A549 (cell line): Measurements from ENCODE around the gene FOXI2. TPM values are rescaled to one million over a fixed set of nuclear protein-coding genes. Genes with fewer than 3 reads are reported as not detected.
A peak's percentile ranks its signal among the peaks of the same experiment; 100 is the strongest.

Source experiments
- ATAC-seq, 2 experiments: fragments of 200-7000 bp in 1 of 2; fragments of >200 bp in 1 of 2; cut with Nextera tagmentation in 1 of 2; cut with Tn5 transposase in 1 of 2; 3 replicates each; pipeline versions ENCODE4 v1.8.0 to v1.9.1; 2018 to 2020; ENCODE audit warnings: mild to moderate bottlenecking in 1 of 2, moderate library complexity in 1 of 2
- CTCF ChIA-PET: fragments of 300-600 bp; sonication (Branson Sonifier 250); formaldehyde crosslinking; extraction: SDS; loops from one replicate; lab custom pipeline; 2021; ENCODE audit warnings: antibody characterized with exemption, inconsistent platforms; lab: Yijun Ruan, JAX
- POLR2A ChIA-PET: fragments of 350-600 bp; formaldehyde crosslinking; extraction: SDS; loops from one replicate; lab custom pipeline; 2021; ENCODE audit warnings: antibody characterized with exemption, inconsistent platforms; lab: Yijun Ruan, JAX
- DNase-seq, 2 experiments: peaks; one replicate each; pipeline versions ENCODE4 v3.0.0 to v3.0.0-alpha.2; 2011 to 2016; ENCODE audit warnings: low read depth in 1 of 2, low spot score in 1 of 2
- FAIRE-seq: peaks from 2 replicates; lab custom pipeline; 2011; peaks lifted over from hg19 to GRCh38; lab: Jason Lieb, UNC
- H3K27ac ChIP-seq, 2 experiments: fragments of >200 bp; sonication (Bioruptor Twin); formaldehyde crosslinking; 3 replicates each; pipeline ENCODE4 v1.5.1; 2016 to 2017
- H3K4me1 ChIP-seq: fragments of >200 bp; sonication (Bioruptor Twin); formaldehyde crosslinking; 3 replicates; pipeline ENCODE4 v1.6.1; 2016
- H3K4me2 ChIP-seq: fragments of >200 bp; sonication (Bioruptor Twin); formaldehyde crosslinking; 3 replicates; pipeline ENCODE4 v1.6.1; 2016
- H3K4me3 ChIP-seq: fragments of >200 bp; sonication (Bioruptor Twin); formaldehyde crosslinking; 3 replicates; pipeline ENCODE4 v1.5.1; 2016
- H3K9me3 ChIP-seq: fragments of >200 bp; sonication (Bioruptor Twin); formaldehyde crosslinking; 3 replicates; pipeline ENCODE4 v1.6.1; 2016
- BHLHE40 ChIP-seq: IDR thresholded peaks from 2 replicates; pipeline ENCODE4 v1.6.1; 2012; ENCODE audit warnings: low read depth, low read length, inconsistent platforms
- CEBPB ChIP-seq, 2 experiments: fragments of >200 bp in 1 of 2; sonication (Bioruptor Twin) in 1 of 2; formaldehyde crosslinking in 1 of 2; IDR thresholded peaks; 2 replicates each; pipeline ENCODE4 v1.6.1; 2012 to 2016
- CHD2 ChIP-seq: fragments of 150-350 bp; IDR thresholded peaks from 2 replicates; pipeline ENCODE4 v1.6.1; 2014; ENCODE audit warnings: low read length; ENCODE audit not compliant: partially characterized antibody
- CHD4 ChIP-seq: fragments of 200-600 bp; sonication (generic); IDR thresholded peaks from 2 replicates; pipeline ENCODE4 v1.6.1; 2016; ENCODE audit warnings: antibody characterized with exemption, mild to moderate bottlenecking, borderline replicate concordance
- EP300 ChIP-seq, 2 experiments: fragments of >200 bp; sonication (Bioruptor Twin); formaldehyde crosslinking; IDR thresholded peaks; 2 replicates in 1 of 2; 3 replicates in 1 of 2; pipeline ENCODE4 v1.6.1; 2016 to 2017
- ESRRA ChIP-seq: fragments of 150-350 bp; IDR thresholded peaks from 2 replicates; pipeline ENCODE4 v1.6.1; 2014; ENCODE audit warnings: mild to moderate bottlenecking, low read length, borderline replicate concordance
- FOSB ChIP-seq: fragments of 250-450 bp; sonication (Bioruptor Pico); IDR thresholded peaks from 2 replicates; pipeline ENCODE4 v1.5.0; 2020; ENCODE audit warnings: mild to moderate bottlenecking, moderate library complexity
- FOSL2 ChIP-seq, 2 experiments: fragments of 450-650 bp in 1 of 2; fragments of >200 bp in 1 of 2; sonication (Bioruptor Twin) in 1 of 2; formaldehyde crosslinking; IDR thresholded peaks; 2 replicates each; pipeline versions ENCODE4 v1.5.0 to v1.6.1; 2016 to 2020; ENCODE audit warnings: mild to moderate bottlenecking in 1 of 2, moderate library complexity in 1 of 2
- GATA3 ChIP-seq: IDR thresholded peaks from 2 replicates; pipeline ENCODE4 v1.6.1; 2012; ENCODE audit warnings: borderline replicate concordance
- HOXA7 ChIP-seq: fragments of 250-450 bp; sonication (Bioruptor Pico); IDR thresholded peaks from 2 replicates; pipeline ENCODE4 v1.5.0; 2020; ENCODE audit warnings: mild to moderate bottlenecking, moderate library complexity
- HOXB13 ChIP-seq: fragments of 250-450 bp; sonication (Bioruptor Pico); IDR thresholded peaks from 2 replicates; pipeline ENCODE4 v1.5.0; 2020; ENCODE audit warnings: low read depth, mild to moderate bottlenecking, moderate library complexity
- JUN ChIP-seq, 2 experiments: fragments of >200 bp; sonication (Bioruptor Twin); formaldehyde crosslinking; IDR thresholded peaks; 2 replicates in 1 of 2; 3 replicates in 1 of 2; pipeline ENCODE4 v1.6.1; 2016 to 2017
- KDM1A ChIP-seq: fragments of 200-600 bp; sonication (generic); IDR thresholded peaks from 2 replicates; pipeline ENCODE4 v1.6.1; 2016; ENCODE audit warnings: low read depth, mild to moderate bottlenecking
- MAFK ChIP-seq: fragments of 450-650 bp; IDR thresholded peaks from 2 replicates; pipeline ENCODE4 v1.6.1; 2014; ENCODE audit not compliant: partially characterized antibody
- MAX ChIP-seq: IDR thresholded peaks from 2 replicates; pipeline ENCODE4 v1.6.1; 2012
- MYC ChIP-seq: IDR thresholded peaks from 2 replicates; pipeline ENCODE4 v1.6.1; 2012; ENCODE audit warnings: mild to moderate bottlenecking, inconsistent platforms, low read length, improper control_type of control experiment, borderline replicate concordance
- NFE2L2 ChIP-seq: fragments of 150-350 bp; conservative IDR thresholded peaks from 2 replicates; pipeline ENCODE4 v1.6.1; 2014; ENCODE audit warnings: low read length
- PBX3 ChIP-seq: IDR thresholded peaks from 2 replicates; pipeline ENCODE4 v1.6.1; 2012
- POLR2A ChIP-seq: IDR thresholded peaks from 2 replicates; pipeline ENCODE4 v1.6.1; 2012; ENCODE audit warnings: mild to moderate bottlenecking, low read length
- RFX5 ChIP-seq: fragments of 450-650 bp; IDR thresholded peaks from 2 replicates; pipeline ENCODE4 v1.7.1; 2014; ENCODE audit warnings: antibody characterized with exemption, mild to moderate bottlenecking, moderate library complexity
- SMC3 ChIP-seq: fragments of >200 bp; sonication (Bioruptor Twin); formaldehyde crosslinking; IDR thresholded peaks from 3 replicates; pipeline ENCODE4 v1.6.1; 2018; ENCODE audit warnings: inconsistent platforms
- SREBF2 ChIP-seq: fragments of 450-650 bp; IDR thresholded peaks from 2 replicates; pipeline ENCODE4 v1.6.1; 2014; ENCODE audit warnings: mild to moderate bottlenecking, moderate library complexity
- TP53 ChIP-seq: fragments of 250-450 bp; sonication (Bioruptor Pico); IDR thresholded peaks from 2 replicates; pipeline ENCODE4 v1.5.0; 2021; ENCODE audit warnings: mild to moderate bottlenecking, moderate library complexity
- ZFP36 ChIP-seq: fragments of 450-650 bp; IDR thresholded peaks from 2 replicates; pipeline ENCODE4 v1.6.1; 2014; ENCODE audit warnings: borderline replicate concordance; ENCODE audit not compliant: partially characterized antibody
- ZSCAN20 ChIP-seq: fragments of 250-450 bp; sonication (Bioruptor Pico); IDR thresholded peaks from 2 replicates; pipeline ENCODE4 v1.8.0; 2022; ENCODE audit warnings: mild to moderate bottlenecking, moderate library complexity
- WGBS: methylation state at CpG from one replicate; pipeline ENCODE4 v1.1.6; 2017; ENCODE audit errors: missing lambda C conversion rate; 5-methylcytosine and 5-hydroxymethylcytosine counted together
- polyA plus RNA-seq, 4 experiments: library from polyadenylated mRNA; depleted of rRNA in 3 of 4; stranded (reverse); fragments of >200 nt; fragmentation: RNase III in 1 of 4; extraction: RNeasy Plus Mini Kit Qiagen cat#74134 plus additional on column Dnase treatment in 1 of 4; gene quantifications; 2 replicates in 3 of 4; 3 replicates in 1 of 4; pipeline ENCODE4 v1.2.3, GENCODE V29; 2011 to 2017
- TF ChIP-seq, protein P1 (sequence below): fragments of >200 bp; sonication (Bioruptor Twin); formaldehyde crosslinking; IDR thresholded peaks from 2 replicates; pipeline ENCODE4 v1.6.1; 2016
- TF ChIP-seq, protein P2 (sequence below): fragments of 250-450 bp; sonication (Bioruptor Pico); IDR thresholded peaks from 2 replicates; pipeline ENCODE4 v1.5.0; 2021; ENCODE audit warnings: mild to moderate bottlenecking, moderate library complexity, borderline replicate concordance

Gene FOXI2
- polyA plus RNA-seq, 2 of the 4 experiments (the other 2 are of a cell fraction), result not detected

DNA sequence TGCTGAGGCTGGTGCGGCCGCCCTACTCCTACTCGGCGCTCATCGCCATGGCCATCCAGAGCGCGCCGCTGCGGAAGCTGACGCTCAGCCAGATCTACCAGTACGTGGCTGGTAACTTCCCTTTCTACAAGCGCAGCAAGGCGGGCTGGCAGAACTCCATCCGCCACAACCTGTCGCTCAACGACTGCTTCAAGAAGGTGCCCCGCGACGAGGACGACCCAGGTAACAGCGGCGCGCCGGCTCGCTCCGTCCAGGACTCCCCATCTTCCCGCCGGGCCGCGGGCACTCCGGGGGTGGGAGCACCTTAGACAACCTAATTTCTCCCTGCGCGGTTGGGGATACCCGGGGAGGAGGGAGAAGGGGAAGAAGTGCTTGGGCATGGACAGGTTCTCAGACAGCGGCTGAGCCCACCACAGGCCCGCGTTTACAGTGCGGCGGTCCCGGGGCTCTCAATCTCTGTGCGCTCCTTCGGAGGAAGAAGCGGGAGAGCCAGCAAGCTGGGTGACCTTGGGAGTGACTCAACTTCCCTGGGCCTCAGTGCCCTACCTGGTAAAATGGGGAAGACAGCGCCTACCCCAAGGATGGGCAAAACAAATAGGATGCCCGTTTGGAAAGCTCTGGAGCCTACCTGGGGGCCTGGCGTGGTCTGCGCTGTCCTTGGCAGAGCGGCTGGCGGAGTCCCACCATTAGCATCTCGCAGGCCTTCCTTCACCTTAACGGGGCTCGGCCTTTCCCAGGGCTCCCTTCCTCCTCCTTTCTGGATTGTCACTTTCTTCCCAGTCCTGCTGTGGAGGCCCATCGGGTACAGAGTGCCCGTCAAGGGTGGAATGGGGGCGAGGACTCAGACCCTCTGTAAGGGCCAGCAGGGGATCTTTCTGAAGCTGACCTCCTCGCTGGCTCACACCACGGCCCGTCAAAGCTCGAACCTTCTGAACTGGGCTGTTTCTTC, 852 bp downstream of the FOXI2 start:
- Histone ChIP-seq H3K9me3 (no peaks in the 10 kb centered on the region), H3K4me3 (no peak overlapping the region), H3K4me2 (peak overlapping the region; percentile 47; the same call in 1 of the 3 replicates), H3K4me1 (no peaks in the 10 kb centered on the region), H3K27ac (no peak overlapping the region)
- DNase-seq (no peak), ATAC-seq (no peak; a peak in 1 of 6 replicates), FAIRE-seq (no peak)
- WGBS, result 29% methylated on average over 20 of the region's 59 CpGs
- TF ChIP-seq MAFK (no peak), NFE2L2 (no peak)
- CTCF ChIA-PET, result interaction anchor here (1.0 kb wide), 1 partner anchor 58 kb away, joined by 3 read pairs; no protein-coding TSS in a partner anchor
- POLR2A ChIA-PET, result no interaction called here

DNA sequence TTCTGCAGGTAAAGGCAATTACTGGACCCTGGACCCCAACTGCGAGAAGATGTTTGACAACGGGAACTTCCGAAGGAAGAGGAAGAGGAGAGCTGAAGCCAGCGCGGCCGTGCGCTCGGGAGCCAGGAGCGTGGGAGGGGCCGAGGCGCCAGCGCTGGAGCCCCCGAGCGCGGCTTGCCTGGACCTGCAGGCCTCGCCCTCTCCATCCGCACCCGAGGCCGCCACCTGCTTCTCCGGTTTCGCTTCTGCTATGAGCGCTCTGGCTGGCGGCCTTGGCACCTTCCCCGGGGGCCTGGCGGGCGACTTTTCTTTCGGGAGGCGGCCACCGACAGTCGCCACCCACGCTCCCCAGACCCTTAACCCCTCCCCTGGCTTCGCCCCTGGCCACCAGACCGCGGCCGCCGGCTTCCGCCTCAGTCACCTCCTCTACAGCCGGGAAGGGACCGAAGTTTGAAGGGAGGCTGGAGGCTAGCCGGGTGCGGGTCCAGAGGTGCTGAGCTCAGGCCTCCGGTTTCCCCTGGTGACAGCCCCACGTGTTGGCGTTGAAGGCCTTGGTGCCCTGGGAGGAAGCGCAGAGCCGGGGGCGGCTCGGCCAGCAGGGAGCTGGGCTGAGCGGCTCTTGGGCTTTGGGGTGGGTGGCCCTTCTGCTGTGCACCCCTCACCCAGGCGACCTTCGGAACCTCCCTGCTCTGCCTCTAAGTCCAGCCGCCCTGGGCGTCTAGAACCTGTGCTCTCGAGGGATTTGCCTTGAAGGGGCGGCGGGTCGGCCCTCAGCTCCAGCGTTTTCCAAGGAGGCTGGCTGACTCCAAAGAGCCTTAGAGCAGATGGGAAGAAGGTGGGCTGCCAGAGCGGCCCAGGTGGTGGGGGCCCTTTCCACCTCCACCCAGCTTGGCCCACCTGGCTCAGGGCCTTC, 1.8 kb downstream of the FOXI2 start:
- ChIA-PET POLR2A (no interaction called here), CTCF (interaction anchor here (1.0 kb wide), 1 partner anchor 59 kb away, joined by 3 read pairs; no protein-coding TSS in a partner anchor)
- Histone ChIP-seq H3K9me3 (no peaks in the 10 kb centered on the region), H3K4me3 (no peak overlapping the region), H3K4me2 (no peak overlapping the region), H3K4me1 (no peaks in the 10 kb centered on the region), H3K27ac (no peak overlapping the region)
- TF ChIP-seq RFX5 (no peak), MYC (no peak), CHD2 (no peak), POLR2A (no peak), KDM1A (no peak), ZSCAN20 (CRISPR knock-in tag) (no peak), SREBF2 (no peak), NFE2L2 (no peak), TP53 (CRISPR knock-in tag) (no peak), HOXB13 (CRISPR knock-in tag) (no peak), BHLHE40 (no peak), EP300 (IDR thresholded peaks at IDR 0.05) (no peak), FOSB (CRISPR knock-in tag) (no peak), CHD4 (no peak), SMC3 (no peak)
- TF ChIP-seq, protein P1, sequence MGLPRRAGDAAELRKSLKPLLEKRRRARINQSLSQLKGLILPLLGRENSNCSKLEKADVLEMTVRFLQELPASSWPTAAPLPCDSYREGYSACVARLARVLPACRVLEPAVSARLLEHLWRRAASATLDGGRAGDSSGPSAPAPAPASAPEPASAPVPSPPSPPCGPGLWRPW, result no peak
- DNase-seq, result no peak
- WGBS, result 39% methylated on average over 27 of the region's 59 CpGs
- no peak for FAIRE-seq
- ATAC-seq, result no peak

DNA sequence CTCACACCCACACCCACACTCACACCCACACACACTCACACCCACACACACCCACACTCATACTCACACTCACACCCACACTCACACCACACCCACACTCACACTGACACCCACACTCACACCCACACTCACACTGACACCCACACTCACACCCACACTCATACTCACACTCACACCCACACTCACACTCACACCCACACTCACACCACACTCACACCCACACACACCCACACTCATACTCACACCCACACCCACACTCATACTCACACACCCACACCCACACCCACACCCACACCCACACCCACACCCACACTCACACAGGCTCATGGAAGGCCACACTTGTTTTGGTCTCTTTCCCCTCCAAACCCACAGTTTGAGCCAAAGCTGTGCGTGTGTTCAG, 2.9 kb downstream of the FOXI2 start:
- Histone ChIP-seq H3K27ac (no peak overlapping the region), H3K4me3 (no peak overlapping the region), H3K4me1 (no peaks in the 10 kb centered on the region), H3K9me3 (no peaks in the 10 kb centered on the region), H3K4me2 (no peak overlapping the region)
- no peak for FAIRE-seq
- WGBS, result 75% methylated on average over 1 of the region's 1 CpG
- ChIA-PET CTCF (no interaction called here), POLR2A (no interaction called here)
- no peak for DNase-seq
- TF ChIP-seq JUN (IDR thresholded peaks at IDR 0.05) (no peak), MAX (no peak), ZSCAN20 (CRISPR knock-in tag) (no peak), SREBF2 (no peak), ESRRA (no peak), KDM1A (no peak), GATA3 (no peak), CEBPB (IDR thresholded peaks at IDR 0.05) (no peak), FOSL2 (IDR thresholded peaks at IDR 0.05) (no peak), FOSL2 (CRISPR knock-in tag; IDR thresholded peaks at IDR 0.05) (no peak), ZFP36 (no peak), PBX3 (no peak), HOXA7 (CRISPR knock-in tag) (no peak)
- TF ChIP-seq, protein P2, sequence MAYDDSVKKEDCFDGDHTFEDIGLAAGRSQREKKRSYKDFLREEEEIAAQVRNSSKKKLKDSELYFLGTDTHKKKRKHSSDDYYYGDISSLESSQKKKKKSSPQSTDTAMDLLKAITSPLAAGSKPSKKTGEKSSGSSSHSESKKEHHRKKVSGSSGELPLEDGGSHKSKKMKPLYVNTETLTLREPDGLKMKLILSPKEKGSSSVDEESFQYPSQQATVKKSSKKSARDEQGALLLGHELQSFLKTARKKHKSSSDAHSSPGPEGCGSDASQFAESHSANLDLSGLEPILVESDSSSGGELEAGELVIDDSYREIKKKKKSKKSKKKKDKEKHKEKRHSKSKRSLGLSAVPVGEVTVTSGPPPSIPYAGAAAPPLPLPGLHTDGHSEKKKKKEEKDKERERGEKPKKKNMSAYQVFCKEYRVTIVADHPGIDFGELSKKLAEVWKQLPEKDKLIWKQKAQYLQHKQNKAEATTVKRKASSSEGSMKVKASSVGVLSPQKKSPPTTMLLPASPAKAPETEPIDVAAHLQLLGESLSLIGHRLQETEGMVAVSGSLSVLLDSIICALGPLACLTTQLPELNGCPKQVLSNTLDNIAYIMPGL (CRISPR knock-in tag), result no peak
- ATAC-seq, result no peak
